Measurements from ENCODE around the gene TIPRL. TPM values are rescaled to one million over a fixed set of nuclear protein-coding genes. Genes with fewer than 3 reads are reported as not detected.

TIPRL gene
- total and polyA plus RNA-seq, 2 of the 8 experiments (the other 6 are each of a cell fraction or from before 2014, with no cell fraction given): 8.1 to 27.4 TPM

DNA sequence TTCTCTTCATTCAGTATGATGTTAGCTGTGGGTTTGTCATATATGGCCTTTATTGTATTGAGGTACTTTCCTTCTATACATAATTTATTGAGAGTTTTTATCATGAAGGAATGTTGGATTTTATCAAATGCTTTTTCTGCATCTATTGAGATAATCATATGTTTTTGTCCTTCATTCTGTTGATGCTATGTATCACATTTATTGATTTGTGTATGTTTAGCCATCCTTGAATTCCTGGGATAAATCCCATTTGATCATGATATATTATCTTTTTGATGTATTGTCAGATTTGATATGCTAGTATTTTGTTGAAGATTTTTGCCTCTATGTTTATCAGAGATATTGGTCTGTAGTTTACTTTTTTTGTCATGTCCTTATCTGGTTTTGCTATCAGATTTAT, 21.1 kb upstream of the TIPRL start:
- H3K9ac ChIP-seq (replicated peaks in 1 of 4; ENCODE audit: extremely low read depth in 1 of 4, low read depth in 3 of 4, low read length in 3 of 4): no peak overlapping the region
- H3K4me2 ChIP-seq (ENCODE audit: insufficient read depth in 1 of 2, low read depth in 2 of 2, low read length in 2 of 2): no peak overlapping the region
- H3K23ac ChIP-seq (ENCODE audit: insufficient read length): no peak overlapping the region
- H2BK12ac ChIP-seq (ENCODE audit: low read depth, low read length): no peak overlapping the region
- ChIA-PET CTCF (ENCODE audit: partially characterized antibody) (interaction anchor here (1.0 kb wide), 1 partner anchor 12 kb away, joined by 3 read pairs; no protein-coding TSS in a partner anchor), POLR2A (ENCODE audit: partially characterized antibody) (no interaction called here)
- H3K14ac ChIP-seq (ENCODE audit: insufficient read length): no peak overlapping the region
- peaks cover 0 to 3% (median 0%) of the 10 kb centered on the region in 4 experiments; a peak in 1 of 7 replicates for H3K4me1 ChIP-seq (replicated peaks in 1 of 4; ENCODE audit: control insufficient read depth in 3 of 4, insufficient read depth in 4 of 4, low read length in 3 of 4)
- no peak overlapping the region for H2BK15ac ChIP-seq (ENCODE audit: low read length)
- no peak overlapping the region for H4K8ac ChIP-seq (ENCODE audit: extremely low read depth, insufficient read depth, low read length)
- H3K23me2 ChIP-seq (ENCODE audit: low read depth, low read length): no peaks in the 10 kb centered on the region
- TF ChIP-seq SIX5 (IDR thresholded peaks at IDR 0.05; ENCODE audit: low read depth, low read length): no peak
- no peak for TF ChIP-seq TCF12 (IDR thresholded peaks at IDR 0.05; ENCODE audit: low read depth, low read length)
- TF ChIP-seq POU5F1 (IDR thresholded peaks at IDR 0.05; ENCODE audit: low read depth, low read length): no peak
- no peak overlapping the region for H3K27ac ChIP-seq (ENCODE audit: low read depth, low read length)
- H3K56ac ChIP-seq (replicated peaks; ENCODE audit: insufficient read length, low read depth, low read length): no peak overlapping the region
- H3K27me3 ChIP-seq (replicated peaks in 1 of 4; ENCODE audit: control insufficient read depth in 3 of 4, extremely low read depth in 1 of 4, insufficient read depth in 3 of 4, low read length in 3 of 4): no peaks in the 10 kb centered on the region
- H3K79me2 ChIP-seq (ENCODE audit: control insufficient read depth in 1 of 2, insufficient read depth in 2 of 2, low read length in 2 of 2): no peaks in the 10 kb centered on the region
- H3K18ac ChIP-seq (ENCODE audit: extremely low read depth, low read length): no peak overlapping the region
- no peaks in the 10 kb centered on the region for H3K36me3 ChIP-seq (ENCODE audit: control insufficient read depth in 2 of 4, insufficient read depth in 4 of 4, low read length in 3 of 4)
- H3K4ac ChIP-seq (replicated peaks; ENCODE audit: insufficient read length, low read depth, low read length): no peak overlapping the region
- H4K91ac ChIP-seq (replicated peaks; ENCODE audit: insufficient read length, low read length): no peak overlapping the region
- H4K20me1 ChIP-seq (replicated peaks in 1 of 2; ENCODE audit: control insufficient read depth in 1 of 2, insufficient read depth in 2 of 2, low read length in 2 of 2): no peaks in the 10 kb centered on the region
- no peak overlapping the region for H4K5ac ChIP-seq (ENCODE audit: insufficient read length, low read depth, low read length)
- H2BK5ac ChIP-seq (ENCODE audit: low read depth, low read length): no peak overlapping the region
- no peak overlapping the region for H2BK20ac ChIP-seq (ENCODE audit: low read length)
- no peaks in the 10 kb centered on the region for H3K79me1 ChIP-seq (ENCODE audit: low read depth, low read length)
- no peak overlapping the region for H2AFZ ChIP-seq (ENCODE audit: low read length)
- no peak overlapping the region for H2AK5ac ChIP-seq (ENCODE audit: low read depth, low read length)
- no peak for FAIRE-seq
- H2BK120ac ChIP-seq (replicated peaks; ENCODE audit: low read depth, low read length): no peak overlapping the region
- no peaks in the 10 kb centered on the region for H3K9me3 ChIP-seq (ENCODE audit: insufficient read depth in 2 of 2, low read depth in 1 of 2, low read length in 1 of 2)
- DNase-seq (ENCODE audit: low read depth in 1 of 2, low spot score in 2 of 2): no peak
- H3K4me3 ChIP-seq (ENCODE audit: extremely low read depth in 1 of 4, insufficient read depth in 2 of 4, low read depth in 3 of 4, low read length in 4 of 4): no peak overlapping the region
